ENCODE results near the gene ENOSF1.

ENOSF1 gene

GRCh38 chr18:670522-670921 lies 41.9 kb downstream of the ENOSF1 start:
- DNase-seq, result no peak

DNA sequence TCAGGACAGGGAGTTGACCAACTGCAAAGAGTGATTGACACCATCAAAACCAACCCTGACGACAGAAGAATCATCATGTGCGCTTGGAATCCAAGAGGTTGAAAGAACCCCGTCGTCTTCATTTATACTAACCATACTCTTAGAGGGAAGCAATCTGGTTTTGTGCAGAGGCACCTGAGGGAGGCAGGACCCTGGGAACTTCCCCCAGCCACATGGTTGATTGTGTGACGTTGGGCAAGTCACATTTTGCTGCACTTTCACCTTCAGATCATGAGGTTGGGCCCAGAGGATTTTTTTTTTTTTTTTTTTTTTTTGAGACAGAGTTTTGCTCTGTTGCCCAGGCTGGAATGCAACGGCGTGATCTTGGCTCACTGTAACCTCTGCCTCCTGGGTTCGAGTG lies 43.4 kb downstream of the ENOSF1 start:
- no peak for DNase-seq

- DNase-seq, result no peak
These were observed 44.2 kb downstream of the ENOSF1 start for GRCh38 chr18:668260-668659.

DNA sequence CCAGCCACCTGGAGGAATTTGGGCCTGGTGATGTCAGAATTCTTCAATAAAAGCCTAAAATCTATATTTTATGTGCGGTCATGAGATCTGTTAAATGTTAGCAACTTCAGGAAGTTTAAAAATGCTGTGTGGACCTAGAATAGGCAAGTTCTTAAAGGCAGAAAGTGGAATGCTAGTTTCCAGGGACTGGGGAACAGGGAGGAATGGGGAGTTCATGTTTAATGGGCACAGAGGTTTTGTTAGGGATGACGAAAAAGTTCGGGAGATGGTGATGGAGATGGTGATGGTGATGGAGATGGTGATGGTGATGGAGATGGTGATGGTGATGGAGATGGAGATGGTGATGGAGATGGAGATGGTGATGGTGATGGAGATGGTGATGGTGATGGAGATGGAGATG lies 45.8 kb downstream of the ENOSF1 start:
- no peak for DNase-seq

- DNase-seq, result no peak
These were observed 46.3 kb downstream of the ENOSF1 start for GRCh38 chr18:666177-666576.

DNA sequence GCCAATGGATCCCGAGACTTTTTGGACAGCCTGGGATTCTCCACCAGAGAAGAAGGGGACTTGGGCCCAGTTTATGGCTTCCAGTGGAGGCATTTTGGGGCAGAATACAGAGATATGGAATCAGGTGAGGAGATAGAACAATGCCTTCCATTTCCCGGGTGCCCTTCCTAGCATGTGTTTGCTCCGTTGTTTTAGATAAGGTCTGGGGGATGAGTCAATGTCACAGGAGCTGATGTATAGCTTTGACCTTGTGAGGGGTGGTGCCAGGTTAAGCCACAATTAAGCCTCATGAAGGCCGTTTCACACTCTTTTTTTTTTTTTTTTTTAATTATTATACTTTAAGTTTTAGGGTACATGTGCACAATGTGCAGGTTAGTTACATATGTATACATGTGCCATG lies 50.2 kb downstream of the ENOSF1 start:
- no peak for DNase-seq

DNA sequence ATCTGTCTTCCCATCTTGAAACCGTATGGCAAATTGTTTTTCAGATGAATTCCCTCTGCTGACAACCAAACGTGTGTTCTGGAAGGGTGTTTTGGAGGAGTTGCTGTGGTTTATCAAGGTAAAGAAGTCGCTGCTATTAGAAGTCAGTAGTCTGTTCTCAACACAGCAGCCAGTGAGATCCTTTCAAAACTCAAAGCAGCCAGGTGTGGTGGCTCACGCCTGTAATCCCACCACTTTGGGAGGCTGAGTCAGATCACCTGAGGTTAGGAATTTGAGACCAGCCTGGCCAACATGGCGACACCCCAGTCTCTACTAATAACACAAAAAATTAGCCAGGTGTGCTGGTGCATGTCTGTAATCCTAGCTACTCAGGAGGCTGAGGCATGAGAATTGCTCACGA lies 52.8 kb downstream of the ENOSF1 start:
- DNase-seq, result no peak

DNA sequence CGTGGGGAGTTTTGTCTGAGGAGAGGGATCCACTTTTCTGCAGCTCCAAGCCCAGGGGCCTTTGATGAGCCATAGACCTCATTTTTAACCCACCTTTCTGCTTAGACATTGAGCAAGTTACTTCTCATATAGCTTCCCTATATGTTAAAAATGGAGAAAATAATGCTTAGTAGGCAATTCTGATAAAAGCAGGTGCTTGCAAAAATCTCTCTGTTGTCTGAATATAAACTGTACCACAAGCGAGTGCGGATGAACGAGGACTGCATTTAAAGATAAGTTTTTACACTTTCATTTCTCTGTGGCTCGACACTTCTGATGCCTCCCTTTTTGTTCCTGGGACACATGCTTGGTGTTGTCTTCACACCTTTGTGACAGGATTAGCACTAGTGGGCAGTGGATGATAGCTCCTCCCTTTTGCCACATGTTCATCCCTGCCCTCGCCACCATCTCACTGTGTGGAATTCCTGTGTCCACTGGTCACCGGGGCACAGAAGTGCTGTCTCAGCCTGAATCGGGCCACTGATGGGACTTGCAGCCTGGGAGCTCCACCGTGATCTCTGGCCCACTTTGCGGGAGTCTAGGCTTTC lies 53.4 kb downstream of the ENOSF1 start:
- no peak for DNase-seq

- DNase-seq, result no peak
These were observed 54.2 kb downstream of the ENOSF1 start for GRCh38 chr18:658001-658946.

- DNase-seq, result no peak
These were observed 55.0 kb downstream of the ENOSF1 start, which contains the start of gene TYMS for GRCh38 chr18:657311-658000. TYMS (plus strand) TSS chr18:657653; CDS start chr18:657743, 90 bp downstream.

- no peak for DNase-seq
These were observed 57.0 kb downstream of the ENOSF1 start for GRCh38 chr18:655445-655844.

GRCh38 chr18:654601-655000 lies 57.8 kb downstream of the ENOSF1 start:
- DNase-seq, result no peak

GRCh38 chr18:653512-653911 lies 58.9 kb downstream of the ENOSF1 start:
- DNase-seq, result no peak

GRCh38 chr18:652131-652530 lies 60.3 kb downstream of the ENOSF1 start:
- no peak for DNase-seq

DNA sequence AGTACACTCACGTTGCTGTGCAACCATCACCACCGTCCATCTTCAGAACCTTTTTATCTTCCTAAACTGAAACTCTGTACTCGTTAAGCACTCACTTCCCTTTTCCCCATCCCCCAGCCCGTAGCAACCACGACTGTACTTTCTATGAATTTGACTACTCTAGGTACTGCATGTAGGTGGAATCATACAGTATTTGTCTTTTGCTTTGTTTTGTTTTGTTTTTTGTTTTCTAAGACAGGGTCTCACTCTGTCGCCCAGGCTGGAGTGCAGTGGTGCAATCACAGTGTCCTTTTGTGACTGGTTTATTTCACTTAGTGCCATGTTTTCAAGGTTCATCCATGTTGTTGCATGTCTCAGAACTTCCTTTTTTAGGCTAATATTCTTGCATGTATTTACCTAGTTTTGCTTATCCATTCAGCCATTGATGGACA lies 62.0 kb downstream of the ENOSF1 start:
- DNase-seq, result no peak

GRCh38 chr18:649341-649740 lies 63.1 kb downstream of the ENOSF1 start:
- no peak for DNase-seq

DNA sequence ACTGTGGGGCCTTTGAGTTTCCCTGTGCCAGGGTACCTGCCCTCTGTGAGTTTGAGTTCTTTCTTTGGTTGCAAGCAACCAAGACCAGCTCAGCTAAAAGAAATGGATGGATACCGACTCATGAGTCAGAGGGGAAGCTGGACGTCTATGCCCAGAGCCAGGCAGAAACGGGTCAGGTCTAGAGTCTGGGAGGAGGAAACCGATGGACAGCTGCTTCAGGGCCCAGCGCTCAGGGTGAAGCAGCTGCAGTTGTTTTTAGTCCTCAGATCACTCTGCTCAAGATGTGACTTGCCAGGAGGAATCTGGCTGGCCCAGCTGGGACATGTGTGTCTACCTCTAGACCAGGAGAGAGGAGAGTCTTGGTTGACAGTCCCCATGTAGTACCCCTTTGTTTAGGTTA lies 65.1 kb downstream of the ENOSF1 start:
- no peak for DNase-seq

DNA sequence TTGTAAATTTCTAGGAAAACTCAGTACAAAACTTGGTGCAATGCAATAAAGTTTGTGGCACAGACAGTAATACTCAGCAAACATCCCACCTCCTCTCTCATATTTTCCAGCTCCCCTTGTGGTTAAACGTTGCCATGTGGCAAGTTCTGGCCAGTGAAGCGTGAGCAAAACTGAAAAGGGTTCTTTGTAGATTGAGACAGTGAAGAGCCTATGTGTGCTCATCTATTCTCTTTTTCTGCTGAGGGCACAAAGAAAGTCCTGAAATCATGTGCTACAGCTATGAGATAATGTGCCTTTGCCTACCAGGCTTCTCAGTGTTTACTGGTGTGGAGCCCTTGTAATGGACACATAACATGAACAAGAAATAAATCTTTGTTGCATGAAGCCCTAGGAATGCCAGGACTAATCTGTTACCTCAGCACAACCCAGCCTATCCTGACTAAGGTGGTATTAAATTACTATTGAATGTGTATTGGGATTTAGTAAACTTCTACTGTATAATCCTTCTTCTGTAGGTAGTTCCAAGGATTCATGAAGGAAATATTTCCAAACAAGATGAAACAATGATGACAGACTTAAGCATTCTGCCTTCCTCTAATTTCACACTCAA lies 67.9 kb downstream of the ENOSF1 start:
- no peak for DNase-seq

DNA sequence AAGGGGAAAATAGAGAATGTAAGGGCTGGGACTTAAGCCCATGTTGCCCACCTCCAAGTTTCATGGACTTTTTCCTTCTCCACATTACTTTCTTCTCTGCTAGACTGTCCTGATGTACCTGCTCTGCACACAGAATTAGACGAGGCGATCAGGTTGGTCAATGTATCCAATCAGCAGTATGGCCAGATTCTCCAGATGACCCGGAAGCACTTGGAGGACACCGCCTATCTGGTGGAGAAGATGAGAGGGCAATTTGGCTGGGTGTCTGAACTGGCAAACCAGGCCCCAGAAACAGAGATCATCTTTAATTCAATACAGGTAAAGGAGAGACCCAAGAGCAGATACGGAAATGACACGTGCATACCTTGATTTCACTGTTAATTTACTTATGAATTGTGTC lies 71.2 kb downstream of the ENOSF1 start:
- DNase-seq, result no peak

DNA sequence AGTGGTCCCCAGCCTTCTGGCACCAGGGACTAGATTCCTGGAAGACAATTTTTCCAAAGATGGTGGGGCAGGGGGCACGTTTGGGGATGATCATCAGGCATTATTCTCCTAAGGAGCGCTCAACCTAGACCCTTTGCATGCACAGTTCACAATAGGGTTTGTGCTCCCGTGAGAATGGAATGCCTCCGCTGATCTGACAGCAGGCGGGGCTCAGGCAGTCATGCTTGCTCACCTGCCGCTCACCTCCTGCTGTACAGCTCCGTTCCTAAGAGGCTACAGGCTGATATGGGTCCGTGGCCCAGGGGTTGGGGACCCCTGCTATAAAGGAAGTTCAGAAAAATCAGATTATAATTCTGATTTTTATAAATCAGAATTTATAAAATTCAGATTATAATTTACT lies 77.3 kb downstream of the ENOSF1 start:
- DNase-seq, result no peak

DNA sequence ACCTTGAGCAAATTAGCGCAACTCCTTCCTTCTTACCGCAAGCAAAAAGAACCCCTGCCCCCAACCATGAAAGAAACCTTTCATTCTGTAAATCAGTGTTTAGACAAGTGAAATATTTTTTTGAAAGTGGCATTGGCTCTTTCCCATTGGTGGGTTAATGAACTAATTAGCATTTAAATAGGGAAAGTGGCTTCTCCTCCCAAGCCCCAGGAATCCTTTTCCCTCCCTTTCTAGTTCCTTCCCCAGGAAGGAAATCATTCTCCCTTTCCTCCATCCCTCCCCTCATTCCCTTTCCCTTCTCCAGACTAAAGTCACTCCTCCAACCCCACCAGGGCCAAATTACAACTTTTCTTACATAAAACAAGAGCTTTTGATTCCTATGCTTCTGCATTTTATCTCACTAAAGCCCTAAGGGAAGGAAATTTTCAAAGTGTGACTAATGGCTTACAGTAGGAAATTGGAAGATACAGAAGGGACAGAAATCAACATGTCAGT lies 77.8 kb downstream of the ENOSF1 start:
- DNase-seq, result no peak

- no peak for DNase-seq
These were observed 80.9 kb downstream of the ENOSF1 start for GRCh38 chr18:631560-631959.

Data from cerebellar nuclear complex (tissue), 1 donor.